GM12864 (cell line): ENCODE data around the gene CACNA1G.

ENCODE experiments used
- DNase-seq: peaks from one replicate; pipeline ENCODE4 v3.0.0-alpha.2; 2011; ENCODE audit warnings: low read depth
- H3K4me3 ChIP-seq: 2 replicates; pipeline ENCODE4 v1.5.1; 2011; ENCODE audit warnings: mild to moderate bottlenecking, low read depth, low read length, control low read depth
- CTCF ChIP-seq: IDR thresholded peaks from 2 replicates; pipeline ENCODE4 v1.5.1; 2011; ENCODE audit warnings: low read depth, mild to moderate bottlenecking, moderate library complexity, low read length, control low read depth, inconsistent platforms; ENCODE audit errors: missing control alignments

The CACNA1G gene

GRCh38 chr17:50675627-50676026 lies 115.1 kb downstream of the CACNA1G start:
- no peak for DNase-seq
- H3K4me3 ChIP-seq = no peak overlapping the region
- TF ChIP-seq CTCF = no peak

DNA sequence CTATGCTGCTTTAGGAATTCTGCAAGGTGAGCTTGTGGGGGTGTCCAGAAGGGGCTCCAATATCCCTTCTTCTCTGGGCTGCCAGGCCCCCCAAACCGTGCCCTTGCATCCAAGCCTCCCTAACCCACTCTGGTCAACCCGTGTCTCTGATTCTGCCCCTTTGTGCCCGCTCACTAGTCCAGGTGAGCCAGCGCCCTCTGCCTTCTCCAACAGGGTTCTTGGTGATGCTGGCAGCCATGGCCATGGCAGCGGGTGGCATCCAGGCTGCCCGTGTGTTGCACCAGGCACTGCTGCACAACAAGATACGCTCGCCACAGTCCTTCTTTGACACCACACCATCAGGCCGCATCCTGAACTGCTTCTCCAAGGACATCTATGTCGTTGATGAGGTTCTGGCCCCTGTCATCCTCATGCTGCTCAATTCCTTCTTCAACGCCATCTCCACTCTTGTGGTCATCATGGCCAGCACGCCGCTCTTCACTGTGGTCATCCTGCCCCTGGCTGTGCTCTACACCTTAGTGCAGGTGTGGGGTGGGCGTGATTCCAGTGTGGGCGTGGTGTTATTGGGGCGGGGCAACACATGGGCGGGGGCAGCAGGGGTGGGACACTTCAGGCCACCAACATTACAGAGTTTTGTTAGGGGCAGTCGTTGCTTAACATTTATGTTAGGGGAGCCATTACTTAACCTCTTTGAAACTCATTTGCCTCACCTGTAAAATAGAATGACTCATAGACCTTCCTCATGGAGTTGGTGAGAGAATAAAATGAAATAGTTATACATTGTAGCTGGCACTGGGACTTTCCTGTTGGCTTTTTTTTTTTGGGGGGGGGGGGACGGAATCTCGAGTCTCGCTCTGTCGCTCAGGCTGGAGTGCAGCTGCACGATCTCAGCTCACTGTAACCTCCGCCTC lies 115.8 kb downstream of the CACNA1G start:
- no peak for TF ChIP-seq CTCF
- DNase-seq = no peak
- H3K4me3 ChIP-seq = no peak overlapping the region
